ENCODE measurements around the gene UNKL.

DNA sequence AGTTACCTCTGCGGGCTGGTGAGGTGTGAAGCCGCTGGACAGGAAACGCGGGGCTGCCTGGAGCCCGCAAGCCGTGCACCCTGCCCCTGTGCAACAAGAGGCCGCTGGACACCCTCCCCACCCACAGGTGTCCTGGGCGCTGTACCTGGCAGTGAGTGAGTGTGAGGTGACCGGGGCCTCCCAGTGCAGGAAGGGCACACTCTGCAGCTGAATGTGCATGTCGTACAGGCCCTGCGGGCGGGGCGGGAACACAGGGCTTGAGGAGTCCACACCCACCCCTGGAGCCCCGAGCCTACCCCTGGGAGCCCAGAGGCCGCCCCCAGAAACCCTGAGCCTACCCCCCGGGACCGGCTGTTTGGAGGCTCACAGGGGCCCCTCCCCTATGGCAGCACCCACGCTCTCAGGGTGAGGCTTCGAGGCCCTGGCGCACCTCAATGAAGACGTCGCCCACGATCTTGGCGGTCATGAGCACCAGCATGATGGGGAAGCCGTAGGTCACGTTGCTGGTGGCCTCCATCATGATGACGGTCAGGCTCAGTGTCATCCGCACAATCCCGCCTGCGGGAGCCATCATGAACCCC lies 34.1 kb upstream of the UNKL start:
- TF ChIP-seq POLR2AphosphoS5 (IDR thresholded peaks at IDR 0.05) (no peak), POLR2A (IDR thresholded peaks at IDR 0.05) (no peak)
